GM19351 (cell line): ENCODE data around the gene THSD4.

Experiments
- ATAC-seq: cut with Tn5 transposase; IDR thresholded peaks from one replicate; pipeline ENCODE4 v1.9.1; 2021; ENCODE audit warnings: mild to moderate bottlenecking, moderate library complexity; ENCODE audit not compliant: unreplicated experiment

The THSD4 gene

DNA sequence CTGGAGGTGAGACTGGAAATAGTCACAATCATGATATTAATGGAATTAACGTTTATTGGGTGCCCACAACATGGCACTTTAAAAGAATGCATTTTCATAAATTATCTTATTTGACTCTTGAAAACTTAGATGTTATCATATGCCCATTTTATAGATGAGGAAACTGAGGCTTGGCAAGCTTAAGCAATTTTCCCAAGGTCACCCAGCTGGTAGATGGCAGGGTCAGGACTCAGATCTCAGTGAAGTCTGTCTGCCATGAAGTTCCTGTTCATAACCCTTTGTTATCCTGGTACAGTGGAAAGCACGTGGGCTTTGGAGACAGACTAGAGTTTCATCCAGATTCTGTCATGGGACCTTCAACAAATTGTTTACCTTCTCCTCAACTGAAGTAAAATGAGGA is 520.5 kb downstream of the THSD4 start:
- no peak for ATAC-seq

- no peak for ATAC-seq
Observed at GRCh38 chr15:71638876-71639275, 523.6 kb downstream of the THSD4 start.

DNA sequence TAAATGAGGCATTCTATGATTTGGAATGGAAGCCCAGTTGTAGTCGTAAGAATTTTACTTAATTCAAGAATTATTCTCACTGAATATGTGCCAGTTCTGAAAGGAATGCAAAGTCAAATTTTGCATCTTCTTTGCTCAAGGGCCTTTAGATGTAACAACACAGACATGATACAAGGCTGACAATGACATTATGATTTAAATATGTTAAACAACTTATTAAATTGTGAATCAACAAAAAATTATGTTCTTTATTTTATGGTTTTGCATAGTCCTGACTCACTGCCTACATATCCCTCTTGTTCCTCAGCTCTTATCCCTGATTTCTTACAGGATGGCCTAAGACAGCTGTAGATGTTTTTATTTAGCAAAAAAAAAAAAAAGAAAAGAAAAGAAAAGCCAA is 524.2 kb downstream of the THSD4 start:
- ATAC-seq: no peak

DNA sequence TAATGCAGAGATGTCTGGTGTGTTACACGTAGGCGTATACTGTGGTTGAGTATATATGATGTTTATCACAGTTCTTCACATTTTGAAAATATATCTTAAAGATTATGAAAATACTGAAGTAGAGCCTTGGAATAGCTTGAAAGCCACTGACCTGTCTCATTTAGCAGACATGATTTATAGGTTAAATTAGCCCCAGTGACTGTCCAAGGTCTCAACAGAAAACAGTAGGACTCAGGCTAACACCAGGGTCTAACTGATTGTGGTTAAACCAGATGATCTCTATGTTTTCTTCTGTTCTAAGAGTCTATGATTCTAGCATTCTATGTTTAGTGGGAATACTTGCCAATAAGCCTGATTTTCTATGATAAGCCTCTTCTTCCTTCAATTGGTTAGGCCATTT is 528.6 kb downstream of the THSD4 start:
- no peak for ATAC-seq

GRCh38 chr15:71646767-71647486 is 531.7 kb downstream of the THSD4 start:
- no peak for ATAC-seq

GRCh38 chr15:71647487-71647808 is 532.2 kb downstream of the THSD4 start:
- ATAC-seq: no peak

GRCh38 chr15:71648095-71648494 is 532.8 kb downstream of the THSD4 start:
- no peak for ATAC-seq

GRCh38 chr15:71649894-71650293 is 534.6 kb downstream of the THSD4 start:
- ATAC-seq: no peak

DNA sequence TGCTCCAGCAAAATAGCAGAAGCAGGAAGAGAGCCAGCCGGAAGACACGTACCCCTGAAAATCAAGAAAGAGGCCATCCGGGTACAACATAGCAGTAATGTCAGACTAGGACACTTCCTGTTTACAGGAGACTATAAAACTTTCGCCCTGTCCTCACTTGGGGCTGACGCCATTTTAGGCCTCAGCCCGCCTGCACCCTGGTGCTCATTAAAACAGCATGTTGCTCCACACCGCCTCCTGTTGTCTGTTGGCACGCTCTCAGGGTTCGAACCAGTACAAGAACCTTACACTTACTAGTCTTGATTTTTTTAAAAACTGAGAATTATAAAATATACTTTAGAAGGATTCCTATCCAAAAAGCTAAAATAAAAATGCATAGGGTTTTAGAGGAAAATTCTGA is 535.3 kb downstream of the THSD4 start:
- ATAC-seq: no peak

GRCh38 chr15:71651750-71652186 is 536.5 kb downstream of the THSD4 start:
- no peak for ATAC-seq

DNA sequence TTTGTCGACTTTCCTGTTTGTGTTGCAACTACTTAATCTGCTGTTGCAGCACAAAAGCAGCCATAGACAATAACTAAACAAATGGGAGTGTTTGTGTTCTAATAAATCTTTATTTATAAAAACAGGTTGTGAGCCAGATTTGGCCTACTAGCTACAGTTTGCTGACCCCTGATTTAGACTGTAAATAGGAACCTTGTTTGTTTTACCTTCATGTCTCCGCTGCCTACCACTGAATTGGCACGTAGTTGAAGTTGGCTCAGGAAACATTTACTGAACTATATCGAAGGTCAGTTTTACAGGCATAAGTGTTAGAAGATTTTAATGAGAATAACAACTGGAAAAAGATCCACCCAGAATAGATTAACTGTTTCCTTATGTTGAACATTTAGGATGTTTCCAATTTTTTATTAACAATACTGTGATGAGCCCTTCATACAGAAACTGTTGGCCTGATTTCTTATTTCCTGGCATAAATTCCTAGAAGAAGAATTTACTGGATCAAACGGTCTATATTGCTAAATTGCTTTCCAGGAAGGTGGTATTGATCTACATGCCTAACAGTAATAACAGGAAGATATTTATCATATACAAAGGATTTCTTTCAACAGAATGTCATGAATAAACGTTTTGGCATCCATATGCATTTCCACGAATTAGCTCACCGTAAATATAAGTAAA is 538.9 kb downstream of the THSD4 start:
- no peak for ATAC-seq

DNA sequence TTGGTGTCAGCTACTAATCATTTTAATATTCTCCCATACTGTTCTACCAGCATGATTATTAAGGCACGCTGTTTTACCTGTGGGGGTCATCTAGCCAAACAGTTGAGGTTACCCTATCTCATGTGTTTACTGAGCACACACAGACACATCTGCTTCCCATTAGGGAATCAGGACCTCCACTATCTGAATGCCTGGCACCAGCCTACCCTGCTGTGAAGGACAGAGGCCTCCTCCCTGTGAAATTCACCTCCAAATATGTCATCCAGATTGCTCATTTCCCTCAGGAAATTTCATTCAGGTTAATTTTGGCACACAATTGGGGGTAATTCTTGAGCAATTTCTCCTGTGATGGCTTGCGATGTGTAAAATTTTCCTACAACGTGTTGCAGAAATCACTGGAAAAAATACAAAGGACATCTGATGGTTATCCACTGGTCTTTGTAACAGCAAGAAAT is 539.5 kb downstream of the THSD4 start:
- no peak for ATAC-seq

GRCh38 chr15:71656425-71656824 is 541.2 kb downstream of the THSD4 start:
- ATAC-seq: no peak

DNA sequence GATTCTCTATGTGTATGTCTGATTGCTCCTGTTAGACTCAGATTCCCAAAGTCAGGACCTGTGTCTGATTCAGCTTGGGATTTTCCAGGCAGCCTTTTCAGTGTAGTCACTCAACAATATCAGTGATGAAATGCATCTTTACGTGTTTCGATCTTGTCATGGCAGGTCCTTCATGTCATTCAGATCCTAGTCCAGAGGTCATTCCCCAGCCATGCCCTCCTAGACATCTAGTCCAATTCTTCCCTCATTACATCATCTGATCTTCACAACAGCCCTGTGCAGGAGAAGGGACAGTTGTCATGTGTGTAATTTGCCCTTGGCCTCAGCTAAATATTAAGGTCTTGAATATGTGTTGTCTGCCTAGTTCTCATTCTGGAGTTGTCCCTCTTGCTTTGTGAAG is 541.9 kb downstream of the THSD4 start:
- no peak for ATAC-seq

GRCh38 chr15:71658036-71658435 is 542.8 kb downstream of the THSD4 start:
- no peak for ATAC-seq

DNA sequence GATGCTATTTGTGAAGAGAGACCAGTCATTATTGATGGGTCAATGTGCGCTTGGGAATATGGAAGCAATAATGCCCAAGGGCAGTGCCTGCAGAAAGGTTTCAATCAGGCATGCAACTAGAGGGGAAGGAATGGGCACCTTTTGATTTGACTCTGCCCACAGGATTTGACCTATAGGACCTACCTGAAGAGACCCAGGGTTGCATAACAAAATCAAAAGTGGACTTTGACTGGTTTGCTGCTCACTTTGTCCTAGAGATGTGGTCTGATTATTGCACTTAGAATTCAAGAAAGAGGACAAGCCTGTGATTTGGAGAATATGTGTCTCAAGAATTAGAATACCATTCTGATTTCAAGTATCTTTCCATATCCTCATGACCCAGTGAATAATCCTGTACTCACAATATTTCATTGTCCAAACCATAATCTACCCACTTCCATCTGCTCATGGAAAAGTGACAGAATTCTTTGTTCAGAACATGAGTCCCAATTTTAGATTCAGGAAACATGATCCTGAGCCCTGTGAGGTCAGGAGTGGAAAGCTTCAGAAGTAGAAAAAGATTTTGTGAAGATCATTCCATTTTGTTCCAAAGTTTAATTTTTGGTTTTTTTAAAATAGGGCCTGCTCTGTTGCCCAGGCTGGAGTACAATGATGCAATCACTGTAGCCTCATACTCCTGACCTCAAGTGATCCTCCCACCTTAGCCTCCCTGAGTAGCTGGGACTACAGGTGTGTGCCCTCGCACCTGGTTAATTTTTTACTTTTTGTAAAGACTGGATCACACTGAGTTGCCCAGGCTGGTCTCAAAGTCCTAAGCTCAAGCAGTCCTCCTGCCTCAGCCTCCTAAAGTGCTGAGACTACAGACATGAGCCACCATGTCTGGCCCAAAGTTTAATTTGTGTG is 543.8 kb downstream of the THSD4 start:
- ATAC-seq: no peak

- no peak for ATAC-seq
Observed at GRCh38 chr15:71659730-71660067, 544.4 kb downstream of the THSD4 start.

DNA sequence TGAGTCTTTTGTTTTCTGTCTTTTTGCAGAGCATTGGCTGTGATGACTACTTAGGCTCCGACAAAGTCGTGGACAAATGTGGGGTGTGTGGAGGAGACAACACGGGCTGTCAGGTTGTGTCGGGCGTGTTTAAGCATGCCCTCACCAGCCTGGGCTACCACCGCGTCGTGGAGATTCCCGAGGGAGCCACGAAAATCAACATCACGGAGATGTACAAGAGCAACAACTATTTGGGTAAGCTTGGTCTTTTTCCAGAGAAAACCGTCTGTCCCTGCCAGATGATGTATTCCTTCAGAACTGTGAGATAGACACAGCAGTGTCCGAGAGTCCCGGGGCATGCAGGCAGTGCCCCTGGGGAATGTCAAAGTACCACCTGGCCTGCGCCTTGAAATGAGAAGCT is 545.2 kb downstream of the THSD4 start:
- no peak for ATAC-seq

GRCh38 chr15:71662306-71662705 is 547.0 kb downstream of the THSD4 start:
- ATAC-seq: no peak

GRCh38 chr15:71664622-71665021 is 549.4 kb downstream of the THSD4 start:
- ATAC-seq: no peak

GRCh38 chr15:71666763-71667620 is 551.7 kb downstream of the THSD4 start:
- ATAC-seq: no peak
